ENCODE data around the gene ATP5F1D. TPM values are rescaled to one million over a fixed set of nuclear protein-coding genes. Genes with fewer than 3 reads are reported as not detected.

The ATP5F1D gene
- total and polyA plus RNA-seq, 2 of the 8 experiments (the other 6 are each of a cell fraction or from before 2014, with no cell fraction given), result 174 to 249 TPM

DNA sequence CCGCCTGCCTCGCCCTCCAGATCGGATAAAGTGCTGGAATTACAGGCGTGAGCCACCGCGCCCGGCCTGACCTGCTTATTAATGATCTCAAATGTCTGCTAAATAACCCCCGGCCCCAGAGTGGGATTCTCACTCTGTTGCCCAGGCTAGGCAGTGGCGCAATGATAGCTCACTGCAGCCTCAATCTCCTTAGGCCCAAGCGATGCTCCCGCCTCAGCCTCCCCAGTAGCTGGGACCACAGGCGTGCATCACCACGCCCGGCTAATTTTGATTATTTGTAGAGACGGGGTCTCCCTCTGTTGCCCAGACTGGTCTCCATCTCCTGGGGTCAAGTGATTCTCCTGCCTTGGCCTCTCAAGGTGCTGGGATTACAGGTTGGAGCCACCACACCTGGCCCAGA, 626 bp upstream of the ATP5F1D start (continued):
- TF ChIP-seq YY1 (IDR thresholded peaks at IDR 0.05; ENCODE audit: low read depth, low read length), result no peak
- no peak for TF ChIP-seq SP1 (IDR thresholded peaks at IDR 0.05; ENCODE audit: low read depth, low read length)
- TF ChIP-seq BACH1 (IDR thresholded peaks at IDR 0.05; ENCODE audit: low read length), result no peak
- TF ChIP-seq RFX5 (IDR thresholded peaks at IDR 0.05; ENCODE audit: borderline replicate concordance, low read depth, low read length), result no peak
- no peak for TF ChIP-seq KDM4A (IDR thresholded peaks at IDR 0.05; ENCODE audit: low read depth, low read length, severe bottlenecking)
- no peak for TF ChIP-seq SIRT6 (IDR thresholded peaks at IDR 0.05; ENCODE audit: low read length)

Measured in H1 (cell line).